ENCODE data around the gene ZNF701.

GRCh38 chr19:52542984-52543664 lies 27.0 kb upstream of the ZNF701 start:
- TF ChIP-seq POLR2A (IDR thresholded peaks at IDR 0.05; ENCODE audit: extremely low read depth, insufficient read length), result no peak
- no peak for TF ChIP-seq CTCF (IDR thresholded peaks at IDR 0.05; ENCODE audit: low read depth, low read length)
- no peak for TF ChIP-seq MYC (IDR thresholded peaks at IDR 0.05; ENCODE audit: low read depth, low read length)

Measured in NB4 (cell line).